Measurements from ENCODE around the gene TNFRSF4. TPM values are rescaled to one million over a fixed set of nuclear protein-coding genes. Genes with fewer than 3 reads are reported as not detected.

Gene TNFRSF4
- polyA plus RNA-seq, 1 donor: 1.1 TPM

- H3K27ac ChIP-seq (ENCODE audit: low read length): no peak overlapping the region
- no peak overlapping the region for H3K4me3 ChIP-seq (ENCODE audit: low read length)
- peaks cover 14% of the 10 kb centered on the region for H3K9me3 ChIP-seq (ENCODE audit: control insufficient read depth, low read depth, low read length)
- WGBS (ENCODE audit: insufficient coverage, low lambda C conversion rate): no CpG with 5 or more reads among the region's 33 CpGs
- peaks cover 18% of the 10 kb centered on the region for H3K36me3 ChIP-seq (ENCODE audit: control insufficient read depth, insufficient read depth, low read length)
- H3K27me3 ChIP-seq (ENCODE audit: control insufficient read depth, insufficient read depth, low read length): peaks cover 33% of the 10 kb centered on the region
- H3K4me1 ChIP-seq (ENCODE audit: control insufficient read depth, insufficient read depth, low read length): peaks cover 27% of the 10 kb centered on the region
- no peak for DNase-seq
Observed at GRCh38 chr1:1171546-1172340, 42.2 kb downstream of the TNFRSF4 start.

GRCh38 chr1:1171161-1171545 lies 42.8 kb downstream of the TNFRSF4 start:
- H3K36me3 ChIP-seq (ENCODE audit: control insufficient read depth, insufficient read depth, low read length): peaks cover 18% of the 10 kb centered on the region
- H3K27ac ChIP-seq (ENCODE audit: low read length): no peak overlapping the region
- H3K27me3 ChIP-seq (ENCODE audit: control insufficient read depth, insufficient read depth, low read length): peaks cover 29% of the 10 kb centered on the region
- no CpG with 5 or more reads among the region's 12 CpGs for WGBS (ENCODE audit: insufficient coverage, low lambda C conversion rate)
- H3K9me3 ChIP-seq (ENCODE audit: control insufficient read depth, low read depth, low read length): peaks cover 17% of the 10 kb centered on the region
- no peak overlapping the region for H3K4me3 ChIP-seq (ENCODE audit: low read length)
- H3K4me1 ChIP-seq (ENCODE audit: control insufficient read depth, insufficient read depth, low read length): peaks cover 32% of the 10 kb centered on the region
- DNase-seq: no peak

GRCh38 chr1:1170215-1171091 lies 43.5 kb downstream of the TNFRSF4 start:
- Histone ChIP-seq H3K27me3 (ENCODE audit: control insufficient read depth, insufficient read depth, low read length) (peaks cover 31% of the 10 kb centered on the region), H3K36me3 (ENCODE audit: control insufficient read depth, insufficient read depth, low read length) (peaks cover 21% of the 10 kb centered on the region), H3K9me3 (ENCODE audit: control insufficient read depth, low read depth, low read length) (peaks cover 17% of the 10 kb centered on the region), H3K27ac (ENCODE audit: low read length) (no peak overlapping the region), H3K4me1 (ENCODE audit: control insufficient read depth, insufficient read depth, low read length) (peaks cover 39% of the 10 kb centered on the region), H3K4me3 (ENCODE audit: low read length) (no peak overlapping the region)
- WGBS (ENCODE audit: insufficient coverage, low lambda C conversion rate): no CpG with 5 or more reads among the region's 26 CpGs
- no peak for DNase-seq

- no peak for DNase-seq
- Histone ChIP-seq H3K4me3 (ENCODE audit: low read length) (no peak overlapping the region), H3K4me1 (ENCODE audit: control insufficient read depth, insufficient read depth, low read length) (peaks cover 42% of the 10 kb centered on the region), H3K36me3 (ENCODE audit: control insufficient read depth, insufficient read depth, low read length) (peaks cover 27% of the 10 kb centered on the region), H3K27ac (ENCODE audit: low read length) (no peak overlapping the region), H3K27me3 (ENCODE audit: control insufficient read depth, insufficient read depth, low read length) (peaks cover 28% of the 10 kb centered on the region), H3K9me3 (ENCODE audit: control insufficient read depth, low read depth, low read length) (peaks cover 17% of the 10 kb centered on the region)
- no CpG with 5 or more reads among the region's 32 CpGs for WGBS (ENCODE audit: insufficient coverage, low lambda C conversion rate)
Observed at GRCh38 chr1:1169429-1170214, 44.3 kb downstream of the TNFRSF4 start.

- H3K4me3 ChIP-seq (ENCODE audit: low read length): no peak overlapping the region
- peaks cover 23% of the 10 kb centered on the region for H3K27me3 ChIP-seq (ENCODE audit: control insufficient read depth, insufficient read depth, low read length)
- WGBS (ENCODE audit: insufficient coverage, low lambda C conversion rate): no CpG with 5 or more reads among the region's 37 CpGs
- H3K27ac ChIP-seq (ENCODE audit: low read length): no peak overlapping the region
- no peak for DNase-seq
- peaks cover 27% of the 10 kb centered on the region for H3K36me3 ChIP-seq (ENCODE audit: control insufficient read depth, insufficient read depth, low read length)
- H3K4me1 ChIP-seq (ENCODE audit: control insufficient read depth, insufficient read depth, low read length): peaks cover 42% of the 10 kb centered on the region
- H3K9me3 ChIP-seq (ENCODE audit: control insufficient read depth, low read depth, low read length): peaks cover 15% of the 10 kb centered on the region
Observed at GRCh38 chr1:1168451-1169411, 45.2 kb downstream of the TNFRSF4 start.

GRCh38 chr1:1167841-1168450 lies 46.0 kb downstream of the TNFRSF4 start:
- WGBS (ENCODE audit: insufficient coverage, low lambda C conversion rate): no CpG with 5 or more reads among the region's 36 CpGs
- no peak for DNase-seq
- Histone ChIP-seq H3K27ac (ENCODE audit: low read length) (no peak overlapping the region), H3K36me3 (ENCODE audit: control insufficient read depth, insufficient read depth, low read length) (peaks cover 27% of the 10 kb centered on the region), H3K4me3 (ENCODE audit: low read length) (no peak overlapping the region), H3K9me3 (ENCODE audit: control insufficient read depth, low read depth, low read length) (peaks cover 11% of the 10 kb centered on the region), H3K27me3 (ENCODE audit: control insufficient read depth, insufficient read depth, low read length) (peaks cover 15% of the 10 kb centered on the region), H3K4me1 (ENCODE audit: control insufficient read depth, insufficient read depth, low read length) (peaks cover 42% of the 10 kb centered on the region)

- peaks cover 42% of the 10 kb centered on the region for H3K4me1 ChIP-seq (ENCODE audit: control insufficient read depth, insufficient read depth, low read length)
- WGBS (ENCODE audit: insufficient coverage, low lambda C conversion rate): no CpG with 5 or more reads among the region's 20 CpGs
- H3K9me3 ChIP-seq (ENCODE audit: control insufficient read depth, low read depth, low read length): peaks cover 11% of the 10 kb centered on the region
- H3K4me3 ChIP-seq (ENCODE audit: low read length): no peak overlapping the region
- H3K36me3 ChIP-seq (ENCODE audit: control insufficient read depth, insufficient read depth, low read length): peaks cover 27% of the 10 kb centered on the region
- DNase-seq: peak in 1 of 2 donors; percentile 66
- peaks cover 14% of the 10 kb centered on the region for H3K27me3 ChIP-seq (ENCODE audit: control insufficient read depth, insufficient read depth, low read length)
- no peak overlapping the region for H3K27ac ChIP-seq (ENCODE audit: low read length)
Observed at GRCh38 chr1:1167398-1167821, 46.5 kb downstream of the TNFRSF4 start.

- peak overlapping the region; percentile 21 for H3K4me3 ChIP-seq (ENCODE audit: low read length)
- WGBS (ENCODE audit: insufficient coverage, low lambda C conversion rate): no CpG with 5 or more reads among the region's 44 CpGs
- no peak for DNase-seq
- peaks cover 11% of the 10 kb centered on the region for H3K9me3 ChIP-seq (ENCODE audit: control insufficient read depth, low read depth, low read length)
- H3K27ac ChIP-seq (ENCODE audit: low read length): no peak overlapping the region
- H3K27me3 ChIP-seq (ENCODE audit: control insufficient read depth, insufficient read depth, low read length): peaks cover 8% of the 10 kb centered on the region
- H3K36me3 ChIP-seq (ENCODE audit: control insufficient read depth, insufficient read depth, low read length): peaks cover 27% of the 10 kb centered on the region
- peaks cover 47% of the 10 kb centered on the region for H3K4me1 ChIP-seq (ENCODE audit: control insufficient read depth, insufficient read depth, low read length)
Observed at GRCh38 chr1:1166642-1167397, 47.1 kb downstream of the TNFRSF4 start.

Data from large intestine (tissue), 3 donors.